ENCODE measurements around the gene RAET1L. TPM values are rescaled to one million over a fixed set of nuclear protein-coding genes. Genes with fewer than 3 reads are reported as not detected.
"Not testable (repeated sequence)": the region's sequence is repeated elsewhere in the genome, so short reads cannot be mapped to it uniquely, and the experiment has no call there.

Gene RAET1L
- under 1 TPM in 4 of 12 donors, not detected in 8; 0.16 to 0.99 (median 0.71) TPM for polyA plus RNA-seq (ENCODE audit: insufficient read length in 12 of 12)
- long read RNA-seq, donor 1 = 0 reads
- long read RNA-seq, donor 2 = 0 reads
- long read RNA-seq, donor 3 = 0 reads
- long read RNA-seq, donor 4 = 0 reads
- long read RNA-seq, donor 5 = 0 reads
- long read RNA-seq, donor 6 = 0 reads
- long read RNA-seq, donor 7 = 0 reads
- long read RNA-seq, donor 8 = 0 reads
- long read RNA-seq, donor 9 = 0 reads
- long read RNA-seq, donor 10 = 0 reads
- long read RNA-seq, donor 11 = 0 reads

- DNase-seq = peak; percentile 53
Measured at GRCh38 chr6:150025201-150025917, at the start of gene RAET1L. TSS of gene RAET1L (minus strand) at chr6:150025532. CDS start at chr6:150025471, 61 bp downstream.

GRCh38 chr6:150075034-150075421, 49.7 kb upstream of the RAET1L start:
- no peak for DNase-seq

GRCh38 chr6:150074396-150075033, 49.2 kb upstream of the RAET1L start:
- DNase-seq = not testable (repeated sequence)

- no peak for DNase-seq
Measured at GRCh38 chr6:150072201-150072600, 46.9 kb upstream of the RAET1L start.

GRCh38 chr6:150070236-150070818, 45.0 kb upstream of the RAET1L start:
- DNase-seq = no peak

- no peak for DNase-seq
Measured at GRCh38 chr6:150069706-150070105, 44.4 kb upstream of the RAET1L start.

GRCh38 chr6:150068720-150069648, 43.7 kb upstream of the RAET1L start, which contains the start of gene ULBP3:
TSS of gene ULBP3 (minus strand) at chr6:150069121. CDS start at chr6:150069066, 55 bp downstream.
- DNase-seq = peak; percentile 83

GRCh38 chr6:150068151-150068550, 42.8 kb upstream of the RAET1L start:
- DNase-seq = no peak

GRCh38 chr6:150065083-150065482, 39.8 kb upstream of the RAET1L start:
- no peak for DNase-seq

- DNase-seq = no peak
Measured at GRCh38 chr6:150063640-150064039, 38.3 kb upstream of the RAET1L start.

GRCh38 chr6:150059973-150060372, 34.6 kb upstream of the RAET1L start:
- DNase-seq = not testable (repeated sequence)

GRCh38 chr6:150058986-150059385, 33.7 kb upstream of the RAET1L start:
- no peak for DNase-seq

- no peak for DNase-seq
Measured at GRCh38 chr6:150058231-150058792, 33.0 kb upstream of the RAET1L start.

- DNase-seq = no peak
Measured at GRCh38 chr6:150057501-150057951, 32.2 kb upstream of the RAET1L start.

- no peak for DNase-seq
Measured at GRCh38 chr6:150056916-150057315, 31.6 kb upstream of the RAET1L start.

- no peak for DNase-seq
Measured at GRCh38 chr6:150056156-150056555, 30.8 kb upstream of the RAET1L start.

GRCh38 chr6:150055131-150055530, 29.8 kb upstream of the RAET1L start:
- DNase-seq = no peak

GRCh38 chr6:150053450-150053849, 28.1 kb upstream of the RAET1L start:
- DNase-seq = no peak

- DNase-seq = no peak
Measured at GRCh38 chr6:150050846-150051245, 25.5 kb upstream of the RAET1L start.

GRCh38 chr6:150048099-150048498, 22.8 kb upstream of the RAET1L start:
- DNase-seq = no peak

GRCh38 chr6:150046943-150047342, 21.6 kb upstream of the RAET1L start:
- DNase-seq = no peak

Data from muscle of arm (tissue), 14 donors.